ENCODE results near the gene NIPBL. TPM values are rescaled to one million over a fixed set of nuclear protein-coding genes. Genes with fewer than 3 reads are reported as not detected.
"Not testable (repeated sequence)": the region's sequence is repeated elsewhere in the genome, so short reads cannot be mapped to it uniquely, and the experiment has no call there.

The NIPBL gene
- total RNA-seq, 1 experiment from 2014 or later: 45.1 TPM

GRCh38 chr5:37080697-37081096 lies 204.1 kb downstream of the NIPBL start:
- intact Hi-C loops (cut with micrococcal nuclease): no loop called here
- Histone ChIP-seq H3K4me3 (replicated peaks in 1 of 2; ENCODE audit: low read depth in 1 of 2, low read length in 2 of 2) (no peak overlapping the region), H3K27me3 (ENCODE audit: insufficient read depth, low read length) (no peaks in the 10 kb centered on the region), H3K79me2 (ENCODE audit: insufficient read depth, low read length) (no peaks in the 10 kb centered on the region), H3K36me3 (ENCODE audit: control insufficient read depth in 1 of 2, insufficient read depth in 2 of 2, low read length in 2 of 2) (no peaks in the 10 kb centered on the region), H3K4me2 (ENCODE audit: low read length) (no peak overlapping the region), H3K9me2 (ENCODE audit: insufficient read depth) (no peaks in the 10 kb centered on the region), H3K9ac (ENCODE audit: low read length) (no peak overlapping the region), H2AFZ (ENCODE audit: low read depth, low read length, poor library complexity, severe bottlenecking) (no peak overlapping the region), H3K4me1 (ENCODE audit: control insufficient read depth in 1 of 2, insufficient read depth in 2 of 2, low read length in 2 of 2) (no peaks in the 10 kb centered on the region), H3K9me3 (ENCODE audit: control insufficient read depth in 1 of 2, insufficient read depth in 1 of 2, low read depth in 1 of 2, low read length in 2 of 2) (no peaks in the 10 kb centered on the region), H3K27ac (ENCODE audit: low read depth, low read length) (no peak overlapping the region), H4K20me1 (ENCODE audit: insufficient read depth) (no peaks in the 10 kb centered on the region)
- no TSS peak for BruUV-seq (replicated peaks)
- TF ChIP-seq MAX (IDR thresholded peaks at IDR 0.05): no peak
- no peak for TF ChIP-seq YY1 (IDR thresholded peaks at IDR 0.05; ENCODE audit: extremely low read depth, insufficient replicate concordance, low read depth, low read length)
- TF ChIP-seq CEBPB (IDR thresholded peaks at IDR 0.05; ENCODE audit: low read depth): no peak
- CTCF ChIA-PET: no interaction called here
- RAD21 ChIA-PET (ENCODE audit: low non-redundant PET in 1 of 2, low total read pairs in 2 of 2, uncharacterized antibody in 2 of 2, unreplicated experiment in 2 of 2): no interaction called here
- DNase-seq (ENCODE audit: low read depth, low spot score) (no peak), ATAC-seq (no peak)
- POLR2A ChIA-PET: no interaction called here

GRCh38 chr5:37082977-37083376 lies 206.4 kb downstream of the NIPBL start:
- H3K9ac ChIP-seq (ENCODE audit: low read length); H4K20me1 ChIP-seq (ENCODE audit: insufficient read depth); BruUV-seq (replicated peaks); H3K79me2 ChIP-seq (ENCODE audit: insufficient read depth, low read length); intact Hi-C loops (cut with micrococcal nuclease); H3K9me3 ChIP-seq (ENCODE audit: control insufficient read depth in 1 of 2, insufficient read depth in 1 of 2, low read depth in 1 of 2, low read length in 2 of 2); CTCF ChIA-PET; H3K4me1 ChIP-seq (ENCODE audit: control insufficient read depth in 1 of 2, insufficient read depth in 2 of 2, low read length in 2 of 2); ATAC-seq; H3K4me3 ChIP-seq (replicated peaks in 1 of 2; ENCODE audit: low read depth in 1 of 2, low read length in 2 of 2); POLR2A ChIA-PET; DNase-seq (ENCODE audit: low read depth, low spot score); H2AFZ ChIP-seq (ENCODE audit: low read depth, low read length, poor library complexity, severe bottlenecking); H3K36me3 ChIP-seq (ENCODE audit: control insufficient read depth in 1 of 2, insufficient read depth in 2 of 2, low read length in 2 of 2); H3K4me2 ChIP-seq (ENCODE audit: low read length); H3K27ac ChIP-seq (ENCODE audit: low read depth, low read length); H3K27me3 ChIP-seq (ENCODE audit: insufficient read depth, low read length); H3K9me2 ChIP-seq (ENCODE audit: insufficient read depth); RAD21 ChIA-PET (ENCODE audit: low non-redundant PET in 1 of 2, low total read pairs in 2 of 2, uncharacterized antibody in 2 of 2, unreplicated experiment in 2 of 2): not testable (repeated sequence)

- H3K27me3 ChIP-seq (ENCODE audit: insufficient read depth, low read length); POLR2A ChIA-PET; H3K79me2 ChIP-seq (ENCODE audit: insufficient read depth, low read length); BruUV-seq (replicated peaks); H3K9me2 ChIP-seq (ENCODE audit: insufficient read depth); H2AFZ ChIP-seq (ENCODE audit: low read depth, low read length, poor library complexity, severe bottlenecking); H3K27ac ChIP-seq (ENCODE audit: low read depth, low read length); H3K4me3 ChIP-seq (replicated peaks in 1 of 2; ENCODE audit: low read depth in 1 of 2, low read length in 2 of 2); H3K36me3 ChIP-seq (ENCODE audit: control insufficient read depth in 1 of 2, insufficient read depth in 2 of 2, low read length in 2 of 2); H3K9ac ChIP-seq (ENCODE audit: low read length); CTCF ChIA-PET; RAD21 ChIA-PET (ENCODE audit: low non-redundant PET in 1 of 2, low total read pairs in 2 of 2, uncharacterized antibody in 2 of 2, unreplicated experiment in 2 of 2); DNase-seq (ENCODE audit: low read depth, low spot score); H4K20me1 ChIP-seq (ENCODE audit: insufficient read depth); H3K9me3 ChIP-seq (ENCODE audit: control insufficient read depth in 1 of 2, insufficient read depth in 1 of 2, low read depth in 1 of 2, low read length in 2 of 2); H3K4me1 ChIP-seq (ENCODE audit: control insufficient read depth in 1 of 2, insufficient read depth in 2 of 2, low read length in 2 of 2); ATAC-seq; intact Hi-C loops (cut with micrococcal nuclease); H3K4me2 ChIP-seq (ENCODE audit: low read length): not testable (repeated sequence)
These were observed 209.5 kb downstream of the NIPBL start for GRCh38 chr5:37086026-37086425.
